ENCODE results near the gene SLC47A2.

GRCh38 chr17:19670908-19671307 lies 45.5 kb downstream of the SLC47A2 start:
- no peak for TF ChIP-seq EZH2 (IDR thresholded peaks at IDR 0.05; ENCODE audit: borderline replicate concordance, low read depth, low read length, severe bottlenecking)
- no peak for TF ChIP-seq CTCF (IDR thresholded peaks at IDR 0.05; ENCODE audit: borderline replicate concordance, extremely low read depth, low read length, poor library complexity, severe bottlenecking)

All from DND-41 (cell line).